Brain microvascular endothelial cell (primary cell): ENCODE measurements around the gene PAK5.

Experiments
- DNase-seq: peaks from one replicate; pipeline ENCODE4 v3.0.0-alpha.2; 2020
- H3K27ac ChIP-seq: fragments of 250-450 bp; sonication (Bioruptor Pico); 2 replicates; pipeline ENCODE4 v1.5.1; 2020; ENCODE audit warnings: mild to moderate bottlenecking, moderate library complexity
- H3K27me3 ChIP-seq: fragments of 250-450 bp; sonication (Bioruptor Pico); replicated peaks from 2 replicates; pipeline ENCODE4 v1.5.1; 2020; ENCODE audit warnings: mild to moderate bottlenecking
- H3K36me3 ChIP-seq: fragments of 250-450 bp; sonication (Bioruptor Pico); replicated peaks from 2 replicates; pipeline ENCODE4 v1.5.1; 2020; ENCODE audit warnings: mild to moderate bottlenecking
- H3K4me3 ChIP-seq: 2 replicates; pipeline ENCODE4 v1.5.1; 2011; ENCODE audit warnings: low read depth, mild to moderate bottlenecking, control low read depth, low read length, moderate library complexity
- CTCF ChIP-seq: IDR thresholded peaks from 2 replicates; pipeline ENCODE4 v1.5.1; 2011; ENCODE audit warnings: low read depth, mild to moderate bottlenecking, moderate library complexity, low read length, control low read depth, inconsistent platforms; ENCODE audit errors: missing control alignments
- in situ Hi-C: cut with HindIII; loops from 2 replicates; pipeline ENCODE4 v1.10.0; 2017; ENCODE audit warnings: low sequenced_read_pairs, low pct_ligation_motif_present

PAK5 gene

GRCh38 chr20:9506964-9507369, 331.9 kb downstream of the PAK5 start:
- peak overlapping the region; percentile 36 for H3K4me3 ChIP-seq
- peaks cover 55% of the 10 kb centered on the region for H3K27me3 ChIP-seq
- no peak for DNase-seq
- H3K36me3 ChIP-seq: no peaks in the 10 kb centered on the region
- no peak overlapping the region for H3K27ac ChIP-seq
- no peak for TF ChIP-seq CTCF
- in situ Hi-C loops: no loop called here

GRCh38 chr20:9506280-9506821, 332.5 kb downstream of the PAK5 start:
- Histone ChIP-seq H3K27ac (no peak overlapping the region), H3K36me3 (no peaks in the 10 kb centered on the region), H3K4me3 (peak overlapping the region; percentile 36), H3K27me3 (peaks cover 51% of the 10 kb centered on the region)
- TF ChIP-seq CTCF: no peak
- no peak for DNase-seq
- in situ Hi-C loops: no loop called here

GRCh38 chr20:9503526-9504245, 335.2 kb downstream of the PAK5 start:
- TF ChIP-seq CTCF: peak; percentile 46
- in situ Hi-C loops: no loop called here
- Histone ChIP-seq H3K27me3 (peaks cover 31% of the 10 kb centered on the region), H3K36me3 (no peaks in the 10 kb centered on the region), H3K4me3 (no peak overlapping the region), H3K27ac (no peak overlapping the region)
- DNase-seq: peak; percentile 43

GRCh38 chr20:9501473-9501872, 337.4 kb downstream of the PAK5 start:
- H3K4me3 ChIP-seq: no peak overlapping the region
- in situ Hi-C loops: no loop called here

GRCh38 chr20:9500121-9500520, 338.8 kb downstream of the PAK5 start:
- Histone ChIP-seq H3K36me3 (no peaks in the 10 kb centered on the region), H3K4me3 (no peak overlapping the region), H3K27me3 (peaks cover 2% of the 10 kb centered on the region), H3K27ac (no peak overlapping the region)
- no peak for DNase-seq
- no peak for TF ChIP-seq CTCF
- in situ Hi-C loops: no loop called here

More at GRCh38 chr20:9501473-9501872, 337.4 kb downstream of the PAK5 start:
- peaks cover 11% of the 10 kb centered on the region for H3K27me3 ChIP-seq
- DNase-seq: no peak
- TF ChIP-seq CTCF: no peak
- H3K27ac ChIP-seq: no peak overlapping the region
- no peaks in the 10 kb centered on the region for H3K36me3 ChIP-seq
